ENCODE data around the gene TICRR. TPM values are rescaled to one million over a fixed set of nuclear protein-coding genes. Genes with fewer than 3 reads are reported as not detected.

The TICRR gene
- total RNA-seq, 1 donor from 2014 or later = 1.2 TPM

GRCh38 chr15:89652666-89653065, 77.4 kb downstream of the TICRR start:
- DNase-seq (ENCODE audit: low spot score in 2 of 2) (no peak), FAIRE-seq (no peak)

DNA sequence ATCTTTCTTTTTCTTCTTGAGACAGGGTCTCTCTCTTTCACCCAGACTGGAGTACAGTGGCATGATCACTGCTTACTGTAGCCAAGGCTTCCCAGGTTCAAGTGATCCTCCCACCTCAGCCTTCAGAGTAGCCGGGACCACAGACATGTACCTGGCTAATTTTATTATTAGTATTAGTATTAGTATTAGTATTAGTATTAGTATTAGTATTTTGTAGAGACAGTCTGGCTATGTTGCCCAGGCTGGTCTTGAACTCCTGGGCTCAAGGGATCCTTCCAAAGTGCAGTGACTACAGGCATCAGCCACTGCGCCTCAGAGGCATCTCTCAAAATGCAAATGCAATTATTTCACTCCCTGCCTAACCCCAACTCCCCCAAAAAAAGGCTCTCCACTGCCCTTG, 78.3 kb downstream of the TICRR start:
- DNase-seq (ENCODE audit: low spot score in 2 of 2) = no peak
- no peak for FAIRE-seq

GRCh38 chr15:89654301-89654761, 79.1 kb downstream of the TICRR start:
- no peak for DNase-seq (ENCODE audit: low spot score in 2 of 2)
- FAIRE-seq = no peak

GRCh38 chr15:89654847-89655805, 79.9 kb downstream of the TICRR start, which contains the start of gene KIF7:
KIF7 (minus strand) TSS chr15:89655467; CDS start chr15:89652930, 2,537 bp downstream.
- DNase-seq (ENCODE audit: low spot score in 2 of 2) (peak; percentile 61 to 72), FAIRE-seq (no peak)

DNA sequence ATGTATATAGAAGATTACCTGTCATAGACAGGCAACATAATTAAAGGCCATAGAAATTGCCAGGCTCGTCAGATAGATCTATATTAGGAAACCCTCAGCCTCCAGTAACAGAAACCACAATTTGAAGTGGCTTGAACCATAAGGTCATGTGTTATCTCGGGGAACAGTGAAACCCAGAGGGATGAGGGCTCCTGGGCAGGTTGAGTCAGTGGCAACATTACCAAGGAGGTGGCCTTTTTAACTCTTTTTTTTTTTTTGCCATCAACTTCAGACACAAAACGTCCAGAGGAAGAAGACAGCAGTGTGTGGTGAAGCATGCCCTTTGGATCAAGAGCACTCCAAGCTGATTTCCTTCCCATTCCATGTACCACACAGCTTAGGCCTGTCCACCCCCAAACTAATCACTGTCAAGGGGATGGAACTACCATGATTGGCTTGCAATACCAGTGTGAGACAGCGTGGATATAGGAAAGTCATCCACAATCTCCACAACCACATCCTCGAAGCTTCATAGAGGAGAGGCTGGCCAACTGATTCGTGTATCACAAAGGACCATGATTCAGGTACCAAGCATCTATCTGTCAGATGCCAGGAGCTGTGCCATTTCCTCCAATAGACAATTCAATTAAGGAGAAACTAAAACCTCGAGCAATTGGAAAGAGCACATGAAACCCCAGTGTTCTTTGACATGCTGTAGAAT, 81.0 kb downstream of the TICRR start:
- no peak for DNase-seq (ENCODE audit: low spot score in 2 of 2)
- no peak for FAIRE-seq

- no peak for FAIRE-seq
Observed at GRCh38 chr15:89657686-89658200, 82.5 kb downstream of the TICRR start.

DNA sequence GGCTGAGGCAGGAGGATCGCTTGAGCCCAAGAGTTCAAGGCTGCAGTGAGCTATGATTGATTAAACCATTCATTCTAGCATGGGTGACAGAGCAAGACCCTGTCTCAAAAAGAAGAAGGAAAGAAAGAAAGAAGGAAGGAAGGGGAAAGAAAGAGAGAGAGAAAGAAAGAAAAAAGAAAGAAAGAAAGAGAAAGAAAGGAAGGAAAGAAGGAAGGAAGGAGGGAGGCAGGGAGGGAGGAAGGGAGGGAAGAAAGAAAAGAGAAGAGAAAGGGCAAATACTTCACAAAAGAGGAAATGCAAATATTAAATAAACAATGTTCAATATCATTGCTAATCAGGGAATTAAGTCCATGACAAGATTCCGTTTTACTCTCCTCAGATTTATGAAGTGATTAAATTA, 84.0 kb downstream of the TICRR start:
- no peak for DNase-seq (ENCODE audit: low spot score in 2 of 2)
- FAIRE-seq = no peak

More at GRCh38 chr15:89657686-89658200, 82.5 kb downstream of the TICRR start:
- no peak for DNase-seq (ENCODE audit: low spot score in 2 of 2)

- no peak for DNase-seq (ENCODE audit: low spot score in 2 of 2)
- FAIRE-seq = no peak
Observed at GRCh38 chr15:89660556-89660955, 85.3 kb downstream of the TICRR start.

- FAIRE-seq = no peak
Observed at GRCh38 chr15:89662893-89663626, 87.8 kb downstream of the TICRR start.

DNA sequence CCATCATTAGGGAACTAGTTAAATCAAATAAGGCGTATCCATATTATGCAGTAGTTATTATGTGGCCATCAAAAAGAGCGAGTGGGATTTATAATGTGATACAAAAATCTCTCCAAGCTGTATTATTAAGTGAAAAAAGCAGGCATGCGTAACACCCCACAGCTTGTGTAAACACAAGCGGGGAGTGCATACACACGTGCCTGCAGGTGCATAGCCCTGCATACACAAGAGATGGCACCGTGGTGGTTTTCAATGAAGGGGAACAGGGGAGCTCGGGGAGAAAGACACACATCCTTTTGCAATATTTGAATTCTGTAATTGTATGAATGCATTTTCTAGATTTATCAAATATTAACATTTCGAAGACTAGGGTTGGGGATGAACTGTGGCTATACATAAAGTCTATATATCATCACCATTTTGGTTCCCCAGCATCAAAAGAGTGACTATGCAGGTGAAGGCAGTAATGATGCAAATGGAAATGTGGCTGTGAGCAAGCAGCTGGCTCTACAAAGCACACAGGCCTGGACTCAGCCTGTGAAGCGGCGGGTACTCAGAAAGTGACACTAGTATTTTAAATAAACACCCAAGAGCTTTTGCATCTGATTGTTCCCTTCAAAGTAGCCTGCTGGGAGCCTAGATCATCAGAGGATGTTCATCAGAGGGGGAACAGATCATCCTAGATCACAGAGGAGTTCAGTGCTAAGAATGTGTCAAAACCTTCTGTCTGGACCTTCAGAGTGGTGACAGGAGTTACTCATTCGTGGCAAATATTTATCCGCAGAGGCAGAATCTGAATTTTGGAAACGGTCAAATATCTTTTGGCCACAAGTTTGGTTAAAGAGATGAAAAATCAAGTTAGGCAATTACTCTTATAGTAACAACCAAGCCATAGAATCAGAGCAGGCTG, 89.4 kb downstream of the TICRR start:
- DNase-seq (ENCODE audit: low spot score in 2 of 2) (no peak), FAIRE-seq (no peak)

More at GRCh38 chr15:89662893-89663626, 87.8 kb downstream of the TICRR start:
- no peak for DNase-seq (ENCODE audit: low spot score in 2 of 2)

DNA sequence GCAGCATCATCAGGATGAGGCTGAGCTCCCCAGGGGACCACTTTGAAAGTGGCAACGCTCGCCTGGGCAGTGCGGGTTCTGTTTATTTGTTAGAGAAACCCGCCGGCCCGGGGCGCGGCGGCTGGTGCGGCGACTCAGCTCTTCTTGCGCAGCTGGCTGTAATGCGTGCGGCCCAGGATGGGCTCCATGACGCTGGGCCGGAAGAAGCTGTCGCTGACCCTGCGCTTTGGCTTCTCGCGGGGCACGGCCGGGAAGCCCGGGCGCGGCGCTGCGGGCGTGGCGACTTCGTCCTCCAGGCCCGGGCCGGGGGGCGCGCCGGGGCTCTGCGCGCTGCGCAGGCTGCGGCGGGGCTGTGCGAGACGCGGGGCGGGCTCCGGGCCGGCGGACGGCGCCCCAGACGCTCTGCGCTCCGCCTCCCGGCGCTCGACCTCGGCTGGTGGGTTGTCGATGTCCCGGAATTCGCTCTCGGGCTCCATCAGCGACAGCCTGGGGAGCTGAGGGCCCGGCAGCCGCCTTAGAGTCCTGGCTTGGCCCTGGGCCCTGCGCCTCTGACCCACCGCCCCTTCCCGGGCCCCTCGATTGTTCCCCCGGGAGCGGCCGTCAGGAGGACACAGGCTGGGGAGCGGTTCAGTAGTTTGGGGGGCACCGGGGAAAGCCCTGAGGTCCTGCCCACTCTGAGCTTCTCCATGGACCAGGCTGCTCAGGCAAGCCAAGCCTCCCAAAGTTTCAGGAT, 90.3 kb downstream of the TICRR start:
- FAIRE-seq (no peak), DNase-seq (ENCODE audit: low spot score in 2 of 2) (peak; percentile 60 to 67)

DNA sequence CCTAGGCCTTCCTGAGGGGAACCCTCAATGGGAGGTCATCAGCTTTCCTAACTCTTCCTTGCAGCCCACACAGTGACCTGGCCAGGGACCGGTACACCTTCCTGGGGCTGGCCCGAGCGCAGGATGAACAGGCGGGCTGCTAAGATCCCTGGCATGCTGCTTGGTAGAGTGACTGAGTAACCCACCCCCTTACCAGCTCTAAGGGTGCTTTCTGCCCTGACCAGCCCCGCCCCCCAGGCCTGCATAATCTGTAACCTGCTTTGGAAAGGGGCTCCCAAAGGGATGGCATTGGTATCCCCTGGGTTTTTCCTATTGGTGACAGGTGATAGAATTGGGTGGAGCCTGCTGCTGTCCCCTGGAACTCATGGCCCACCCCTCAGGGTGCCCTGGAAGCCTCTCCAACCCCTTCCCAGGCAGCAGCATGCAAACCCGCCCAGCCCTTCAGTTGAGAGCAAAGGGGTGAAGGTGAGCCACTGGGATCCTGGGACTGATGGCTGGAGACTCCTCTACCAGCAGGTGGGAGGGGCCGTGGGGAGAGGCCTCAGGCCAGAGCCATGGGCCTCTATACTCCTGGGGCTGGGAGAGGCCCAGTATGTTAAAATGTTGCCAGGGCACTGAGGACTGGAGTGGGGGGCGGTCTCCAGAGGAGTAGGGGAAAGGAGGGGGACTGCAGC, 91.1 kb downstream of the TICRR start:
- DNase-seq (ENCODE audit: low spot score in 2 of 2) (no peak), FAIRE-seq (no peak)

DNA sequence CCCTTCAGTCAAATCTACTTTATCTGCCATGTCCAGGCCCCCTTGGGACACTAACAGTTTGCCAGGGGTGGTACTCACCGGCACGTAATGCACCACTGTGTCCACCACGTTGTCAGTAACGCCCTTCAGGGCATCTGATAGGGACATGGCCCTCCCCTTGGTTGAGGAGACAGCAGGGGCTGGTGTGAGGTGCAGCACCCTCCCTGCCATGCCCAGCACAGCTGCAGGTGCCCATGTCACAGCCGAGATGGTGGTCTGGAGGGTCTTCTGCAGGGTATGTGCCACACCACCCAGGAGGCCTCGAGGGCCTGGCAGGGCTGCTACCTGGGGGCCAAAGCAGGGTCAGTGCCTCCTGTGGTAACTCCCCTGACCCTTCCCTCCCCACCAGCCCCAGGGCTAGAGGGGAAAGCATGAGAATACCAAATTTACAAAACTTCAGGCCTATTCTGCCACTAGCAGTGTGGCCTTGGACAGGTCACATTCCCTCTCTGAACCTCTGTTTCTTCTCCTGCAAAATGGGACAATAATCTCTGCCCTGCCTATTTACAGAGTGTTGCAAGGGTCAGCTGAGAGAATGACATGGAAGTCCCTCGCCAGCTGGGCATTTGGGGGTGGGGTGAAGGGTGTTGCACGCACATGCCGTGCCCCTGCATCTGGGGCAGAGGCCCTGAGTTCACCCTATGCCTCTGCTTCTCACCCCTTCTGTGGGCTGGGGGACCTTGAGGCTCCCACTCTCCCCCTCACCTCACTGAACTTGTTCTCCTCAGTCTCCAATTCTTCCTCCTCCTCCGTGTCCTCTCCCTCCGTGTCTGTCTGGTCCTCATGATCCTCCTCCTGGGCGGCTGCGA, 91.8 kb downstream of the TICRR start:
- DNase-seq (ENCODE audit: low spot score in 2 of 2) (no peak), FAIRE-seq (no peak)

- FAIRE-seq = no peak
Observed at GRCh38 chr15:89667706-89667960, 92.4 kb downstream of the TICRR start.

GRCh38 chr15:89668171-89668570, 92.9 kb downstream of the TICRR start:
- no peak for DNase-seq (ENCODE audit: low spot score in 2 of 2)
- no peak for FAIRE-seq

More at GRCh38 chr15:89667706-89667960, 92.4 kb downstream of the TICRR start:
- no peak for DNase-seq (ENCODE audit: low spot score in 2 of 2)

- no peak for FAIRE-seq
- no peak for DNase-seq (ENCODE audit: low spot score in 2 of 2)
Observed at GRCh38 chr15:89669309-89669865, 94.1 kb downstream of the TICRR start.

DNA sequence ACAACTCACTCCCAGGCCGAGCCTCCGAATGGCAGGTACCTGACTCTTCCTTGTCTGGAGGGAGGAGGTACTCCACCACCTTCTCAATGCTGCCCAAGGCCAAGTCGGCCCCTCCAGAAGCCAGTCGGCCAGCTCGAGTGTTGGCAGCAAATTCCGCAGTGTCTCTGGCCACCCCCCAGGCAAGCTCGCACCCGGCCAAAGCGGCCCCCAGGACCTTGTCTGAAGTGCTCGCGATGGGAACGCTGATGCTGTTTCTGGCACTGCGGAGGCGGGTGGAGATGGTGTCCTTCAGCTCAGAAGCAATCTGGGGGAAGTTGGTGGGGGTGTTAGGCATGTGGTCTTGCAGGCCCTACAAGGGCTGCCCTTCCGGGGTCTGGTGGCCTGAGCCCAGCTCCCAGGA, 94.7 kb downstream of the TICRR start:
- DNase-seq (ENCODE audit: low spot score in 2 of 2) (no peak), FAIRE-seq (no peak)
